ENCODE results near the gene IFITM5.

Gene IFITM5

DNA sequence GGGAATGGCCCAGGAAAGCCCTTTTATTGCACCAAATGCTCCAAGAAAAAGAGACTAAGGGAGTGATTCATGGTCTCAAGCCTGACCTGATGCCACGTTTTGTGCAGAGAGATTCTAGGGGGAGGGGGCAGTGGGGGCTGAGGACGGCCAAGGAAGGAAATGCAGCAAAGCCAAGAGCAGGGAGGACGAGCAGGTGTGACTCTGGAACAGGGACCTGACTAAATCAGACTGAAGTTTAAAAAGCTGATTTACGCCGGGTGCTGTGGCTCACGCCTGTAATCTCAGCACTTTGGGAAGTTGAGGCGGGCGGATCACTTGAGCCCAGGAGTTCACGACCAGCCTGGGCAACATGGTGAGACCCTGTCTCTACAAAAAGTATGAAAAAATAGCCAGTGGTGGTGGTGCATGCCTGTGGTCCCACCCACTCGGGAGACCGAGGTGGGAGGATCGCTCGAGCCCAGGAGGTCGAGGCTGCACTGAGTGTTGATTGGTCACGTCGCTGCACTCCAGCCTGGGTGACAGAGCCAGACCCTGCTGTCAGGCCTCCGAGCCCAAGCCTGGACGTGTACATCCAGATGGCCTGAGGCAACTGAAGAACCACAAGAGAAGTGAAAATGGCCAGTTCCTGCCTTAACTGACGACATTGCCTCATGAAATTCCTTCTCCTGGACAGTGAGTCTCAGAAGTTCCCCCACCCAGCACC is 32.2 kb upstream of the IFITM5 start:
- TF ChIP-seq GATA3 (IDR thresholded peaks at IDR 0.05; ENCODE audit: low read depth, low read length) (no peak), GATA2 (IDR thresholded peaks at IDR 0.05; ENCODE audit: low read depth, low read length) (no peak)

DNA sequence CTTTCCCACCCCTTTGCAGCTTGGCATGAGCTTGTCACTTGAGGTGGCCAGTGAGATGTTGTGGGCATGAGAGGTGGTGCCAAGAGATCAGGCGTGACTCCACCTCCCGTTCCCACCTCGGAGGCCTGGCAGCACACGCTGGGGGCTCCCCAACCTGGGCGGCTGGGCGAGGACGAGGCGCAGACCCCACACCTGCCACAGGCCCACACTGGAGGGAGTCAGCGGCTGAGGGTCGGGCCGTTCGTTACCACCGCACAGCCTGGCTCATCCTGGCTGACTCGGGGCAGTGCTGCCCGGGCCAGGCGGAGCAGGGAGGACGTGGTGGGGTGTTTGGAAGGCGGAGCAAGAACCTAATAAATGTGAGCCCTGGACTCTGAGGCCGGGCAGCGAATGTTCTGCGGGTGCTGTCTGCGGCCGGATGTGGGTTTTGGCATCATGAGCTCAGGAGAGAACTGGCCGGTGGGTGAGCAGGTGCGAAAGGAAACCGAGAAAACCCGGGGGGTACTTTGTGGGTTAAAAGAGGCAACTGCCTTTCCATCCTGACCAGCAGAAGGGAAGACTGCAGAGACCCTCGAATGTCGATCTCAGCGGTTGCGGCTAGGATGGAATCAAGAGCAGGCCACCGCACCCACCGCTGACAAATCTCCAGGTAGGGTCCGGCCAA is 31.5 kb upstream of the IFITM5 start:
- TF ChIP-seq GATA3 (IDR thresholded peaks at IDR 0.05; ENCODE audit: low read depth, low read length), result no peak
- TF ChIP-seq GATA2 (IDR thresholded peaks at IDR 0.05; ENCODE audit: low read depth, low read length), result no peak

DNA sequence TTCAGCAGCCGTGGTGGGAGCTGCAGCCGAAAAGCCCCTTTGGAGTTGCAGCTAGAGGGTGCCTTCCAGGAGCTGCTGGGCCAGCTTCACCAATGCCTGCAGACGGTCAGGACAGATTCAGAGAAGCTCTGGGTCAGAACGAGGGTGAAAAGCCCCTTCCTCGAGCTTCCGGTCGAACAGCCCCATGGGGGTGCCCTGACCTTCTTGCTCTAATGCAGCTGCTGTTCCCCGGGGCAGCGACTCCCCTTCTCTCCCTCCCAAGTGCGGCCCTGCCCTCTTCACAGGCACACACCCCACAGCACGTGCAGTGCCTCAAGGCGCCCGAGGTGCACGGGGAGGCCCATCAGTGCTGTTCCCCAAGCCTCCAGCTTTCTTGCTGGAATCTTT is 31.0 kb upstream of the IFITM5 start:
- TF ChIP-seq GATA3 (IDR thresholded peaks at IDR 0.05; ENCODE audit: low read depth, low read length), result no peak
- TF ChIP-seq GATA2 (IDR thresholded peaks at IDR 0.05; ENCODE audit: low read depth, low read length), result no peak

DNA sequence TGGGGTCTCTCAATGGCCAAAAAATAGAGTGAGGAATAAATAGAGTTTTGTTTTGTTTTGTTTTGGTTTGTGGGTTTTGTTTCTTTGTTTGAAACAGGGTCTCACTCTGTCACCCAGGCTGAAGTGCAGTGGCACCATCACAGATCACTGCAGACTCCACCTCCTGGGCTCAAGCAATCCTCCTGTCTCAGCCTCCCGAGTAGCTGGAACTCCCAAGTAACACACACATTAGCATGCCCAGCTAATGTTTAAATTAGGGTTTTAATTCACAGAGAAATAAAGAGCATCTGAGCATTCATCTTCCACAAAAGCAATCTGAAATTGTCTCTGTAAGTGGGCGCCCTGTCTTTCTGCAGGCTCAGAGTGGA is 30.5 kb upstream of the IFITM5 start:
- TF ChIP-seq GATA2 (IDR thresholded peaks at IDR 0.05; ENCODE audit: low read depth, low read length), result no peak
- TF ChIP-seq GATA3 (IDR thresholded peaks at IDR 0.05; ENCODE audit: low read depth, low read length), result no peak

DNA sequence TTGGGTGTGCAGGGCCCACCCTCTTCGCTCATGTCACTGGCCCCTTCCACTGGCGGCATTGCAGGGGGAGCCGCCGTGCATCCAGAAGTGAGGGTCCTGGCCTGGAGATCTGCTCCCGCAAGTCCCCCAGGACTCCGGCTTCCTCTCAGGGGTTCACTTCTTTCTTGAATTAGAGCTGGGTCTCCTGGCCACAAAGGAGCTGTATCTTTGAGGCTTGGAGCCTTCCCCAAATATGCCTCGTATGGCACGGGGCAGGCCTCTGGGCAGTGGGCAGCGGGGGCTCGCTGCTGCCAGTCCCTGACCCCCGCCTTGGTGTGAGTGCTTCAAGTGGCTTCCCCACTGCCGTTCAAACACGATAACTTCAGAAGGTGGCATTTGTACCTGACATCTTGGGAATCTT is 28.7 kb upstream of the IFITM5 start:
- TF ChIP-seq GATA3 (IDR thresholded peaks at IDR 0.05; ENCODE audit: low read depth, low read length) (no peak), GATA2 (IDR thresholded peaks at IDR 0.05; ENCODE audit: low read depth, low read length) (no peak)

DNA sequence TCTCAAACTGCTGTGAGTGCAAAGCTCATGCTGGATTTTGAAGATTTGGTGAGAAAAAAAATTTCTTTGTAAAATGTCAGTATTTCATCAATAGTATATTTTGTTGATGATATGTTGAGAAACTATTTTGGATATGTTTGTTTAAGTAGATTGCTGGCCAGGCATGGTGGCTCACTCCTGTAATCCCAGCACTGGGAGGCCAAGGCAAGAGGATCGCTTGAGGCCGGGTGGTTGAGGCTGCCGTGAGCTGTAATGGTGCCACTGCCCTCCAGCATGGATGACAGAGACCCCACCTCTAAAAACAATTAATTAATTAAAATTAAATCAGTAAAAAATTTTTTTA is 28.2 kb upstream of the IFITM5 start:
- no peak for TF ChIP-seq GATA3 (IDR thresholded peaks at IDR 0.05; ENCODE audit: low read depth, low read length)
- TF ChIP-seq GATA2 (IDR thresholded peaks at IDR 0.05; ENCODE audit: low read depth, low read length), result no peak

DNA sequence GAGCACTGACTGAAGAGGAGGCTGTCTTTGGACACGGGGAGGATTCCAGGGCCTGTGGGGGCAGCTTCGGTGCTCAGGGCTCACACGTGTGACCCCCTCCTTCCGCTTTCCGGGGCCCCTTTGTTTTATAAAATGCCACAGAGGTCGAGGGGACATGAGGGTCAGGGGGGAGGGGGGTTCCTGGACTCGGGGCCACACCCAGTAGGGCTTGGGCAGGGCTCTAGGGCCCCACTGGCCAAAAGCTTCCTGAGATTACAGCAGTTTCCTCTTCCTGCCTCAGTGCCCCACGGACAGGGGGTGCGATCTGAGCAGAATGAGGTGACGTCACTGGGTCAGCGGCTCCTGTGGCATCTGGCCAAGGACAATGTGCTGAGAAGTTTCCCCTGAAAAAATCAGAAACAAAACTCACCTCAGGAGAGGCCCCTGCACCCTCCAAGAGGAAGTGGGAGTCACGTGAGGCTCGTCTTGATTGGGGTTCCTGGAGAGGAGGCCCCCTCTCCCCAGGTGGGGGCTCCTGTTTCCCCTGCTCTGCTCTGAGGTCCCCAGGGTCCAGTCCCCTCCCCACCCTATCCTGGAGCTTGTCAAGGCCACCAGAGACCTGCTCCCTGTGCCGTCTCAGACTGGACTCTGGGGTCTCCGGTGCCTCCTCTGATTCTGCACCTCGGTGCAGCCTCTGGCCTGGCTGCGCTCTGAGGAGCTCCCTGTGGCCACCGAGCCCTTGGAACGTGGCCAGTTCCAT is 27.7 kb upstream of the IFITM5 start:
- TF ChIP-seq GATA3 (IDR thresholded peaks at IDR 0.05; ENCODE audit: low read depth, low read length), result no peak
- no peak for TF ChIP-seq GATA2 (IDR thresholded peaks at IDR 0.05; ENCODE audit: low read depth, low read length)

DNA sequence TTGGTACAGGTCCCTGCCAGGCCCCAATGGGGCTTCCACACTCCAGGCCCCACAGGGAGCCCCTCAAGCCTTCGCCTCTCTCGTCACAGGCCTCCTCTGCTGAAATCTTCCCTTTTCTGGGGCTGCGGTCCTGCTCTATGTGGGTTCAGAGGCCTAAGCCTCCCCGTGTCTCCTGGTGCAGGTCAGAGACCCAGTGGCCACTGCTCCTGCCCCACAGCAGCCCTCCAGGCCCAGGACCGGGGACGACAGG is 27.2 kb upstream of the IFITM5 start:
- TF ChIP-seq GATA3 (IDR thresholded peaks at IDR 0.05; ENCODE audit: low read depth, low read length), result no peak
- no peak for TF ChIP-seq GATA2 (IDR thresholded peaks at IDR 0.05; ENCODE audit: low read depth, low read length)

DNA sequence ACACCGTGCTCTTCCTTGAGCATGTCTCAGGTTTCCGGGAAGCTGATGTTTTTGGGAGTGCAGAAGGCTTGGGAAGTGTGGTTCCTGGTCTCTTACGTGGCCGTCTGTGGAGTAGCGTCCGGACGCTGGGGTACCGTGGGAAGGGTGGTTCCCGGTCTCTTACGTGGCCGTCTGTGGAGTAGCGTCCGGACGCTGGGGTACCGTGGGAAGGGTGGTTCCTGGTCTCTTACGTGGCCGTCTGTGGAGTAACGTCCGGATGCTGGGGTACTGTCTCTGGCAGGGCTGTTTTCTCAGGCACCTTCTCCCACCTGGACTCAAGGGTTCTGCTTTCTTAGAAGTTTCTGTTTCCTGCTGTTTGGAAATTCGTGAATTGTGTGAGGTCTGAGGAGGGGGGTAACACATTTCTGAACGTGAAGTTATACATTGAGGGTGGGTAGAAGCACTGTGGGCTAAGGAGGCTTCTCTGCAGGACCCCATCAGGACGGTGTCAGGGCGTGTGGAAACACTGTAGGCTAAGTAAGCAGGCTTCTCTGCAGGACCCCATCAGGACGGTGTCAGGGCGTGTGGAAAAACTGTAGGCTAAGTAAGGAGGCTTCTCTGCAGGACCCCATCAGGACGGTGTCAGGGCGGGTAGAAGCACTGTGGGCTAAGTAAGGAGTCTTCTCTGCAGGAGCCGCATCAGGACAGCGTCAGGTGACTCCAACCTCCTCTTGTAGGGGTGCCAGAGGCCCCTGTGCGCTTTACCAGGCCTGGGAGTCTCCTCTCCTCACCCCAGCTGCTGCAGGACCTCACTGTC is 26.7 kb upstream of the IFITM5 start:
- TF ChIP-seq GATA3 (IDR thresholded peaks at IDR 0.05; ENCODE audit: low read depth, low read length) (no peak), GATA2 (IDR thresholded peaks at IDR 0.05; ENCODE audit: low read depth, low read length) (no peak)

DNA sequence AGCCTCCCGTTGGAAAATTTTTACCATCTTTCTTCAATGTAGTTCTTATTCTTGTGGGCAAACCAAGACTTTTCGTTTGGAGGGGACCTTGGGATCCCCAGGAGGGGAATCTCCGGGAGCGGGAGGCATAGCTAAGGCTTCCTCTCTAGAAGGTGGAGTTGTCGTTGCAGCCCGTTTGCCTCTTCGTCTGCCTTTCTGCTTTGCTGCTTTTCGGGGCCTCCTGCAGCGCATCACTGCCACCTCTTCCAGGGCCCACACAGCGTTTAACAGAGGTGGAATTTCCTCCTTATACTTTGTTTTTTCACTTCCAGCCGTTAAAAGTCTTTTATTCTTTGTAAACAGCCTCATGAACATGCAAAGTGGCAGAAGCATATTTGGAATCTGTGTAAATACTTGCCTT is 24.8 kb upstream of the IFITM5 start:
- TF ChIP-seq GATA2 (IDR thresholded peaks at IDR 0.05; ENCODE audit: low read depth, low read length), result no peak
- no peak for TF ChIP-seq GATA3 (IDR thresholded peaks at IDR 0.05; ENCODE audit: low read depth, low read length)

DNA sequence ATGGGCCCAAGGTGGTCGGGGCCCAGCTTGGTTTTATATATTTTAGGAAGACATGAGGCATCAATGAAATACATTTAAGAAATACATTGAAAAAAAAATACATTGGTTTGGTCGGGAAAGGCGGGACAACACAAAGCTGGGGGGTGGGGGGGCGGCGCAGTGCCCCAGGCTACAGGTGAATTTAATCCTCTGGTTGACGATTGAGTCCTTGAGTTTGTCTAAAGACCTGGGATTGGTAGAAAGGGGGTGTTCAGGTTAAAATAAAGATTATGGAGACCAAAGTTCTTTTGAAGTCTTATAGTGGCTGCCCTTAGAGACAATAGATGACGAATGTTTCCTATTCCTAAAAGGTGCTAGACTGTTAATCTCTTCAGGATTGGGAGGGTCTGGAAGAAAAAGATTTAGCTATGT is 17.6 kb upstream of the IFITM5 start:
- TF ChIP-seq GATA2 (IDR thresholded peaks at IDR 0.05; ENCODE audit: low read depth, low read length) (no peak), GATA3 (IDR thresholded peaks at IDR 0.05; ENCODE audit: low read depth, low read length) (no peak)

DNA sequence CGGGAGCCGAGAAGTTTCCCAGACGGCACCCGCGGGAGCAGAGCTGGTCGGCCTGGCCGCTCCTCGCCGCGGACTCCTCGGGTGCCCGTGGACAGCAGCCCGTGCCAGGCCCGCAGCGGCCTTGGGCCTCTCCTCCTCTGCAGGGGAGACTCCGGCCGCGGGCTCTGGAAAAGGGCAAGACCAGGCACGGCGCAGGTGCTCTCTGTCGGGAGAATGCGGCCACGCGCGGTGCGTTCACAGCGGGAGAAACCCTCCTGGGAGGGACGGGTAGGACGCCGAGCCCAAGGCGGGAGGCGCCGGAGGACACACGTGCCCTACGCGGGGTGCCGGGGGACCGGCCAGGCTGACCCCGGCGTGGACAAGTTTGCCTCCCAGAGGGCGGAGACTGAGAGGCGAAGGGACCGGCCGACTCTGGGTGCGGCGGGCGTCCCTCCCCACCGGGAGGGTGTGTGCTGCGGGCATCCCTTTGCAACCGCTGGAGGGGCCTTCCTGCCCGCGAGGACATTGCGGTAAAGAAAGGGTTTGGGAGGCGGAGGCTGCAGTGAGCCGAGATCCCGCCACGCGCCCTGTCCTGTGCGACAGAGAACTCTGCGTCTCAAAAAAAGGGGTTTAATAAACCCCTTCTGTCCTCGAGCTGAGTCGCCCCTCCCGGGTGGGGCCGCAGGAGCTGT is 16.8 kb upstream of the IFITM5 start:
- TF ChIP-seq GATA3 (IDR thresholded peaks at IDR 0.05; ENCODE audit: low read depth, low read length) (no peak), GATA2 (IDR thresholded peaks at IDR 0.05; ENCODE audit: low read depth, low read length) (no peak)

DNA sequence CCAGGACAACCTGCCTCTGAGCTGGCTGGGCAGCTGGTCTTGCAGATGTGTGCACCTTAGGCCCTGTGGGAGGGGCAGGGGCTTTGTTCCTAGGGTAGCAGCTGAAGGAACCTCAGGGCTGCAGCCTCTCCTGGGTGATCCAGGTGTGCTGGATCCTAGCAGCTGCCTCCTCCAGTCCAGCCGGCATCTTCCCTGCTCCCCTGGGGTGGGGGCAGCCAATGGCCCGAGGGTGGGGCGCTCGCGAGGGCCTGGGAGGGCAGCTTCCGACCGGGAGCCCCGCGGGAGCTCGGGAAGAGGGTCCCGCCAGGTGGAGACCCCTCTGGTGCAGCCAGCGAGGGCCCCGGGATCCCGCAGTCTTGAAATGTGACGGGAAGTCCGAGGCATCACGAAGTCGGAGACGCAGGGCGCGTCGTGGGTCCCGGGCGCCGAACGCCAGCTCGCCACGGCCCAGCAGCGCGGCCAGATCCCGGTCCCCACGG is 16.2 kb upstream of the IFITM5 start:
- TF ChIP-seq GATA3 (IDR thresholded peaks at IDR 0.05; ENCODE audit: low read depth, low read length) (no peak), GATA2 (IDR thresholded peaks at IDR 0.05; ENCODE audit: low read depth, low read length) (no peak)

DNA sequence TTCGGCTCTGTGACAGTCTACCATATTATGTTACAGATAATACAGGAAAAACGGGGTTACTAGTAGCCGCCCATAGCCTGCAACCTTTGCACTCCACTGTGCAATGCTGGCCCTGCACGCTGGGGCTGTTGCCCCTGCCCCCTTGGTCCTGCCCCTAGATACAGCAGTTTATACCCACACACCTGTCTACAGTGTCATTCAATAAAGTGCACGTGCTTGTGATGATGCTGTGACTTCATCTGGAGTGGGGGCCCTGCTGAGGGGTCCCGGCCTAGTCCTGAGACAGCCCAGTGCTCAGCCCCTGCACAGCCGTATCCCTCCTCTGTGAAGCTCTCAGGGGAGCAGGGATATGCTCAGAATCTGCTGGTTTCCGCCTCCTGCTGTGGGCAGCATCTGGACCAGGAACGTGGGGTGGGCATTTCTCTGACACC is 15.7 kb upstream of the IFITM5 start:
- TF ChIP-seq GATA3 (IDR thresholded peaks at IDR 0.05; ENCODE audit: low read depth, low read length) (no peak), GATA2 (IDR thresholded peaks at IDR 0.05; ENCODE audit: low read depth, low read length) (no peak)
